ENCODE data around the gene PDK2. TPM values are rescaled to one million over a fixed set of nuclear protein-coding genes. Genes with fewer than 3 reads are reported as not detected.

Gene PDK2
- total RNA-seq, 1 experiment from 2014 or later = 31.9 TPM

DNA sequence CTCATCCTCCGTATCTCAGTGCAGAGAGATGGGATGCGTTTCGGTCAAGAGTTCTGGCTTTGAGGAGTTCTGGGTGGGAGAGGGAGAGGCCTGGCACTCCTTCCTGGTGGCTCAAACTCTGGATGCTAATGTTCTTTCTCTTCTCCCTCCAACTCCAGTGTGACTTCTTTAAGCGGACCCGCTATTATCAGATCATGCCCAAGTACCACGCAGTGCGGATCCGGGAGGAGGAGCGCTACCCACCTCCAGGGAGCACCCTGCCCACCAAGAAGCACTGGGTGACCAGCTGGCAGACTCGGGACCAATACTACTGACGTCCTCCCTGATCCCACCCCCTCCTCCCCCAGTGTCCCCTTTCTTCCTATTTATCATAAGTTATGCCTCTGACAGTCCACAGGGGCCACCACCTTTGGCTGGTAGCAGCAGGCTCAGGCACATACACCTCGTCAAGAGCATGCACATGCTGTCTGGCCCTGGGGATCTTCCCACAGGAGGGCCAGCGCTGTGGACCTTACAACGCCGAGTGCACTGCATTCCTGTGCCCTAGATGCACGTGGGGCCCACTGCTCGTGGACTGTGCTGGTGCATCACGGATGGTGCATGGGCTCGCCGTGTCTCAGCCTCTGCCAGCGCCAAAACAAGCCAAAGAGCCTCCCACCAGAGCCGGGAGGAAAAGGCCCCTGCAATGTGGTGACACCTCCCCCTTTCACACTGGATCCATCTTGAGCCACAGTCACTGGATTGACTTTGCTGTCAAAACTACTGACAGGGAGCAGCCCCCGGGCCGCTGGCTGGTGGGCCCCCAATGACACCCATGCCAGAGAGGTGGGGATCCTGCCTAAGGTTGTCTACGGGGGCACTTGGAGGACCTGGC, 6.0 kb upstream of the PDK2 start:
- ATAC-seq (no peak), DNase-seq (no peak)
- Histone ChIP-seq H3K27ac (ENCODE audit: low read length) (no peak overlapping the region), H4K20me1 (ENCODE audit: low read length) (0 out of 2 replicates have a peak, but pooled peaks cover 4% of the 10 kb centered on the region), H3K9ac (ENCODE audit: low read length) (no peak overlapping the region), H3K4me3 (ENCODE audit: low read length) (no peak overlapping the region), H3K79me2 (ENCODE audit: low read length) (no peaks in the 10 kb centered on the region), H2AFZ (ENCODE audit: low read length) (no peak overlapping the region), H3K36me3 (ENCODE audit: low read depth, low read length) (peaks cover 42% of the 10 kb centered on the region), H3K4me1 (ENCODE audit: insufficient read depth, low read length) (no peaks in the 10 kb centered on the region), H3K9me3 (ENCODE audit: low read length) (no peaks in the 10 kb centered on the region), H3K4me2 (ENCODE audit: low read length) (no peak overlapping the region), H3K9me2 (replicated peaks; ENCODE audit: low read length) (no peaks in the 10 kb centered on the region), H3F3A (ENCODE audit: low read length, unreplicated experiment) (peaks cover 12% of the 10 kb centered on the region), H3K27me3 (ENCODE audit: low read length) (no peaks in the 10 kb centered on the region)
- no peak for TF ChIP-seq EZH2phosphoT487 (IDR thresholded peaks at IDR 0.05; ENCODE audit: borderline replicate concordance, low read length)
- TF ChIP-seq EZH2 (IDR thresholded peaks at IDR 0.05; ENCODE audit: low read length, unreplicated experiment) = no peak
- TF ChIP-seq, protein P1, sequence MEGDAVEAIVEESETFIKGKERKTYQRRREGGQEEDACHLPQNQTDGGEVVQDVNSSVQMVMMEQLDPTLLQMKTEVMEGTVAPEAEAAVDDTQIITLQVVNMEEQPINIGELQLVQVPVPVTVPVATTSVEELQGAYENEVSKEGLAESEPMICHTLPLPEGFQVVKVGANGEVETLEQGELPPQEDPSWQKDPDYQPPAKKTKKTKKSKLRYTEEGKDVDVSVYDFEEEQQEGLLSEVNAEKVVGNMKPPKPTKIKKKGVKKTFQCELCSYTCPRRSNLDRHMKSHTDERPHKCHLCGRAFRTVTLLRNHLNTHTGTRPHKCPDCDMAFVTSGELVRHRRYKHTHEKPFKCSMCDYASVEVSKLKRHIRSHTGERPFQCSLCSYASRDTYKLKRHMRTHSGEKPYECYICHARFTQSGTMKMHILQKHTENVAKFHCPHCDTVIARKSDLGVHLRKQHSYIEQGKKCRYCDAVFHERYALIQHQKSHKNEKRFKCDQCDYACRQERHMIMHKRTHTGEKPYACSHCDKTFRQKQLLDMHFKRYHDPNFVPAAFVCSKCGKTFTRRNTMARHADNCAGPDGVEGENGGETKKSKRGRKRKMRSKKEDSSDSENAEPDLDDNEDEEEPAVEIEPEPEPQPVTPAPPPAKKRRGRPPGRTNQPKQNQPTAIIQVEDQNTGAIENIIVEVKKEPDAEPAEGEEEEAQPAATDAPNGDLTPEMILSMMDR (conservative IDR thresholded peaks at IDR 0.05; ENCODE audit: low read depth, low read length) = no peak
- no TSS peak for BruUV-seq (replicated peaks)
- ChIA-PET CTCF (no interaction called here), POLR2A (ENCODE audit: unreplicated experiment) (no interaction called here)
- intact Hi-C loops (cut with micrococcal nuclease) = no loop called here

DNA sequence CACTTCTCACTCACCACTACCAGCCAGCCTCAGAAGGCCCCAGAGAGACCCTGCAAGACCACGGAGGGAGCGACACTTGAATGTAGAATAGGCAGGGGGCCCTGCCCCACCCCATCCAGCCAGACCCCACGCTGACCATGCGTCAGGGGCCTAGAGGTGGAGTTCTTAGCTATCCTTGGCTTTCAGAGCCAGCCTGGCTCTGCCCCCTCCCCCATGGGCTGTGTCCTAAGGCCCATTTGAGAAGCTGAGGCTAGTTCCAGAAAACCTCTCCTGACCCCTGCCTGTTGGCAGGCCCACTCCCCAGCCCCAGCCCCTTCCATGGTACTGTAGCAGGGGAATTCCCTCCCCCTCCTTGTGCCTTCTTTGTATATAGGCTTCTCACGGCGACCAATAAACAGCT, 5.1 kb upstream of the PDK2 start:
- Histone ChIP-seq H3K4me3 (ENCODE audit: low read length) (no peak overlapping the region), H3K36me3 (ENCODE audit: low read depth, low read length) (peaks cover 35% of the 10 kb centered on the region), H3K27ac (ENCODE audit: low read length) (no peak overlapping the region), H3K9me3 (ENCODE audit: low read length) (no peaks in the 10 kb centered on the region), H3K4me2 (ENCODE audit: low read length) (no peak overlapping the region), H3K9ac (ENCODE audit: low read length) (no peak overlapping the region), H4K20me1 (ENCODE audit: low read length) (0 out of 2 replicates have a peak, but pooled peaks cover 4% of the 10 kb centered on the region), H3K9me2 (replicated peaks; ENCODE audit: low read length) (no peaks in the 10 kb centered on the region), H3K4me1 (ENCODE audit: insufficient read depth, low read length) (peaks cover 6% of the 10 kb centered on the region), H3K27me3 (ENCODE audit: low read length) (no peaks in the 10 kb centered on the region), H3K79me2 (ENCODE audit: low read length) (no peaks in the 10 kb centered on the region), H2AFZ (ENCODE audit: low read length) (no peak overlapping the region), H3F3A (ENCODE audit: low read length, unreplicated experiment) (peaks cover 15% of the 10 kb centered on the region)
- DNase-seq (no peak), ATAC-seq (no peak)
- intact Hi-C loops (cut with micrococcal nuclease) = no loop called here
- POLR2A ChIA-PET (ENCODE audit: unreplicated experiment) = no interaction called here
- CTCF ChIA-PET = interaction anchor here (0.5 kb wide), 1 partner anchor 31 kb away, joined by 4 read pairs; no protein-coding TSS in a partner anchor
- TF ChIP-seq EZH2 (IDR thresholded peaks at IDR 0.05; ENCODE audit: low read length, unreplicated experiment) (no peak), EZH2phosphoT487 (IDR thresholded peaks at IDR 0.05; ENCODE audit: borderline replicate concordance, low read length) (no peak)
- TF ChIP-seq, protein P1 (conservative IDR thresholded peaks at IDR 0.05; ENCODE audit: low read depth, low read length) = no peak
- BruUV-seq (replicated peaks) = TSS peak; percentile 44
